KG1 (cell line): Measurements from ENCODE around the gene ZSCAN23.
"Not testable (repeated sequence)": the region's sequence is repeated elsewhere in the genome, so short reads cannot be mapped to it uniquely, and the experiment has no call there.

Source experiments
- DNase-seq: peaks from one replicate; lab custom pipeline; 2025; lab: John Stamatoyannopoulos, UW

ZSCAN23 gene

DNA sequence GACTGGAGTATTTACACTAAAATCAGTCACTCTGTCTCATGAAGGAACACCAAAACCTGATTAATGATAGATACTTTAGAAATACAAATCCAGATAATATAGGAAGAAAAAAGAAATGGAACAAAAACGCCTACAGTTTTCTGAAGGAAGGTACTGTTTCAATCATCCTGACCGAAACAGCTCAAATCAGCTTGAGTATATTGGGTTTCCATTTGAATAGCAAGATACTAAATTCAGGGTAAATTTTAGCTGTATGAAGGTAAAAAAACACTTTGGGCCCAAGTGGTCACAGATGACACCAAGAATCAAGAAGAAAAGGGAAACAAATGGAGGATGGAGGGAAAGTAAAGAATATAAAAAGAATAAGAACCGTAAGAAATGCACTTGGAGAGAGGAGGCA, 6.9 kb downstream of the ZSCAN23 start:
- DNase-seq, result no peak

GRCh38 chr6:28433119-28433518, 10.2 kb downstream of the ZSCAN23 start:
- DNase-seq, result no peak

GRCh38 chr6:28429781-28430180, 13.5 kb downstream of the ZSCAN23 start:
- no peak for DNase-seq

DNA sequence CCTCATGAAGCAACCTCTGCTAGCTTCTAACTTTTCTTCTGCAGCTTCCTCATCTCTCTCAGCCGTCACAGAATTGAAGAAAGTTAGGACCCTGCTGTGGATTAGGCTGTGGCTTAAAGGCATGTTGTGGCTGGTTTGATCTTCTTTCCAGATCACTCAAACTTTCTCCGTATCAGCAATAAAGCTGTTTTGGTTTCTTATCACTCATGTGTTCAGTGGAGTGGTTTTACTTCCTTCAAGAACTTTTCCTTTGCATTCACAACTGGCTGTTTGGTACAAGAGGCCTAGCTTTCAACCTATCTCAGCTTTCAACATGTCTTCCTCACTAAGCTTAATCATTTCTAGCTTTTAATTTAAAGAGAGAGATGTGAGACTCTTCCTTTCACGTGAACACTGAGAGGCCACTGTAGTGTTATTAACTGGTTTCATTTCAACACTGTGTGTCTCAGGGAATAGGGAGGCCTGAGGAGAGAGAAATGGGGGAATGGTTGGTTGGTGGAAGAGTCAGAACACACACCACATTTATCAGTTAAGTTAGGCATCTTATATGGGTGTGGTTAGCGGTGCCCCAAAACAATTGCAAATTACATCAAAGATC, 17.2 kb downstream of the ZSCAN23 start:
- no peak for DNase-seq

GRCh38 chr6:28424163-28424562, 19.1 kb downstream of the ZSCAN23 start:
- no peak for DNase-seq

DNA sequence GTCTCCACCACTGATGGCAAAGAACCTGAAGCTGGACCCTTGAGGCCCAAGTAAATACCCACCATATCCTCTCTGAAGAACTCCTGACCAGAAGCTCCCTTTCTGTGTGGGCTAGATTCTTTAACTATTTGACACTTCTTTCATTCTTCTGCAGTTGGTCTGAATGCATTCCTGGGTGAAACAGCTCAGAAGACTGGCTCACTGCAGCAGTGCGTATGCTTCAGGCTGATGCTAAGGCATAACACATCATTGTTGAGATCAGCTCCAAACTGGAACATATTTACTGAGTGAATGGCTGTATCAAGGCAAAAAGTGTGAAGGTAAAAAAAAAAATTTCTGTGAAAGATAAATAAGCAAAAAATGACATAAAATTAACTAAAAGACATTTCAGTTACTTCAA, 19.7 kb downstream of the ZSCAN23 start:
- DNase-seq, result no peak

DNA sequence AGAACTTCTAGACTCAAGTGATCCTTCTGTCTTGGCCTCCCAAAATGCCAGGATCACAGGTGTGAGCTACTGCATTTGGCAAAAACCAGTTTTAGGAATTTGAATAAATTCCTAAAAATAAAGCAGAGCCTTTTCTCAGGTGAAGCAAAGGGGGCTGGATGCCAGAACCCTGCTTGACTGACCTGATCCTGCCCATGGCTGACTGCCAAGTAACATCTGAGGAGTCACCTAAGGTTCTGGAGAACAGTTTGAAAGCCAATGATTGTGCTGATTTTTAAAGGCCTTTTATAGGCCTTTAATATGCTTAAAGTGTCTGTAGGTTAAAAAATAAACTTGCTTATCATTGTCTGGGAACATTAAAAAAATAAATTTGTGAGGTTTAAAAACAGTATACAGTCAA, 29.6 kb downstream of the ZSCAN23 start:
- no peak for DNase-seq

DNA sequence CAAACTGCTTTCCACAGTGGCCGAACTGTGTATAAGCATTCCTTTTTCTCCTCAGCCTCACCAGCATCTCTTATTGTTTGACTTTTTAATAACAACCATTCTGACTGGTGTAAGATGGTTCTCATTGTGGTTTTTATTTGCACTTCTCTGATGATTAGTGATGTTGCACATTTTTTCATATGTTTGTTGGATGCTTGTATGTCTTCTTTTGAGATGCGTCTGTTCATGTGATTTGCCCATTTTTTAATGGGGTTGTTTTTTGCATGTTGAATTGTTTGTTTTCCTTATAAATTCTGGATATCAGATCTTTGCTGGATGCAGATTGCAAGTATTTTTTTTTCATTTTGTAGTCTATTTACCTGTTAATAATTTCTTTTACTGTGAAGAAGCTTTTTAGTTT, 32.5 kb downstream of the ZSCAN23 start:
- no peak for DNase-seq

GRCh38 chr6:28408076-28408802, 35.1 kb downstream of the ZSCAN23 start:
- no peak for DNase-seq

DNA sequence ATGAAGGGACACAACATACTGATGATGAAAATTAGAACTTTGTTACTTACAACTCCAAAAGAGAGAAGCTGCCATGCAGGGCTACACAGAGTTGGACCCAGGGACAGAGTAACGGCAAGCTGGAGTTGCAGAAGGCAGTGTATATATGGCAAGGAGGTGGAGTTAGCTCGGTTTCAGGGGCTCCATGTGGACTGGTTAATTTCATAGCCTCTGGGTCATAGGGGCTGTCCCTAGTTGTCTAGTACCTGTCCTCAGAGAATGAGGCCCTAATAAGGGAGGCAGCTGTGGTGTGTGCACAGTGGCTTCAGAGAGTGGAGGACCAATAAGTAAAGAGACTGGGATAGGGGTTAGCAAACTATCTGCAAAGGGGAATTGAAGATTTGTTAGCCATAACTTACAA, 35.9 kb downstream of the ZSCAN23 start:
- no peak for DNase-seq

- DNase-seq, result not testable (repeated sequence)
These were observed 39.4 kb downstream of the ZSCAN23 start for GRCh38 chr6:28403923-28404322.

GRCh38 chr6:28402197-28402596, 41.1 kb downstream of the ZSCAN23 start:
- no peak for DNase-seq

GRCh38 chr6:28401172-28401571, 42.1 kb downstream of the ZSCAN23 start:
- no peak for DNase-seq

GRCh38 chr6:28400122-28400451, 43.2 kb downstream of the ZSCAN23 start:
- no peak for DNase-seq

- DNase-seq, result peak; percentile 86
These were observed 43.8 kb downstream of the ZSCAN23 start, which contains the start of gene ZSCAN12 for GRCh38 chr6:28399350-28400121. Gene ZSCAN12, minus strand, starts transcription at chr6:28399747. Its CDS starts 1,342 bp downstream, at chr6:28398405.

DNA sequence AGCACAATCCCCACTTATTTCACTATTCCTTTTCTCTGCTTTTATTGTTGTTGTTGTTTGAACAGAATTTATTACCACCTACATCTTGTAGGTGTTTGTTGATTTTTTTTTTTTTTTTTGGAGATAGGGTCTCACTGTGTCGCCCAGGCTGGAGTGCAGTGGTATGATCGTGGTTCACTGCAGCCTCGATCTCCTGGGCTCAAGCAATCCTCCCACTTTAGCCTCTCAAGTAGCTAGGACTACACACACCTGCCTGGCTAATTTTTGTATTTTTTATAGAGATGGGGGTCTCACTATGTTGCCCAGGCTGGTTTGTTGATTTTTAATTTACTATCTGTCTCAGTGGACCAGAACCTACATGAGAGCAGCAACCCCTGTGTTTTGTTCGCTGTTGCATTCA, 47.4 kb downstream of the ZSCAN23 start:
- no peak for DNase-seq

GRCh38 chr6:28393912-28394662, 49.2 kb downstream of the ZSCAN23 start:
- peak; percentile 3 for DNase-seq

GRCh38 chr6:28390688-28391087, 52.6 kb downstream of the ZSCAN23 start:
- DNase-seq, result no peak

DNA sequence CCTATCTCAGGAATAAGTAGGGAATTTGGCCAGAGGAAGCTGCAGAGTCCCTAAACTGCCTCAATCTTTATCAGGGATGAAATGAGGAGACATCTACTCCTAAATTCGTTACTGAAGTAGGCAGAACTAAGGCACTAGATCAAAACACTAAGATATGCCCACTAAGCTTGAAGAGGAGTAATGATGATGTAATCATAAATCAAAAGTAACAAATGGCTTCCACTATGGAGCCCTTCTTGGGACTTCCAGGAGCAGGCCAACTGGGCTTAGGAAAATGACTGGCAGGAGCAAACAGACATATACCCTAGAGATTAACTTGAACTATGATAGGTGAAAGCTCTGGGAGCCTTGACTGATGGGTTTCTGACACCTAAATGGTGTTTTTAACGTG, 59.2 kb downstream of the ZSCAN23 start:
- no peak for DNase-seq

- DNase-seq, result no peak
These were observed 59.8 kb downstream of the ZSCAN23 start for GRCh38 chr6:28383235-28384142.
